ENCODE data around the gene AGAP3.

- TF ChIP-seq CTCF (IDR thresholded peaks at IDR 0.05; ENCODE audit: borderline replicate concordance, extremely low read depth, low read length, poor library complexity, severe bottlenecking) = no peak
- TF ChIP-seq EZH2 (IDR thresholded peaks at IDR 0.05; ENCODE audit: borderline replicate concordance, low read depth, low read length, severe bottlenecking) = no peak
Measured at GRCh38 chr7:151135525-151135845, 49.2 kb downstream of the AGAP3 start.

All from DND-41 (cell line).